ENCODE data around the gene NOP56. TPM values are rescaled to one million over a fixed set of nuclear protein-coding genes. Genes with fewer than 3 reads are reported as not detected.

The NOP56 gene
- total and polyA plus RNA-seq, 9 of the 15 experiments (the other 6 are each of a cell fraction or from before 2014, with no cell fraction given) = 295 to 697 (median 439) TPM

GRCh38 chr20:2606507-2607006 lies 45.9 kb upstream of the NOP56 start:
- Histone ChIP-seq H3K79me2 (ENCODE audit: control insufficient read depth, insufficient read depth, low read length) (no peaks in the 10 kb centered on the region), H3K4me3 (no peak overlapping the region), H3K27ac (ENCODE audit: extremely low read depth, low read depth, low read length) (no peak overlapping the region), H3K9ac (ENCODE audit: insufficient read depth in 1 of 2, low read depth in 2 of 2, low read length in 2 of 2) (no peak overlapping the region), H2AFZ (ENCODE audit: low read depth, low read length) (no peak overlapping the region), H3K9me3 (replicated peaks; ENCODE audit: control insufficient read depth, insufficient read depth, low read depth, low read length) (0 out of 2 replicates have a peak, but pooled peaks cover 2% of the 10 kb centered on the region), H3K4me2 (ENCODE audit: insufficient read depth, low read length) (no peak overlapping the region), H3K36me3 (ENCODE audit: control insufficient read depth, insufficient read depth, low read length) (no peaks in the 10 kb centered on the region), H3K4me1 (replicated peaks in 1 of 2; ENCODE audit: control insufficient read depth in 2 of 2, insufficient read depth in 2 of 2, low read length in 2 of 2) (no peaks in the 10 kb centered on the region; a peak in 1 of 5 replicates), H4K20me1 (replicated peaks; ENCODE audit: control insufficient read depth, insufficient read depth, low read length) (no peaks in the 10 kb centered on the region; the same call in 1 of the 2 replicates), H3K9me1 (ENCODE audit: control insufficient read depth, insufficient read depth, low read length) (no peaks in the 10 kb centered on the region), H3K27me3 (ENCODE audit: control insufficient read depth in 2 of 2, insufficient read depth in 2 of 2, low read length in 2 of 2) (no peaks in the 10 kb centered on the region)
- intact Hi-C loops (cut with micrococcal nuclease) = no loop called here
- FAIRE-seq (no peak), ATAC-seq (no peak), DNase-seq (ENCODE audit: extremely low read depth in 1 of 4, low spot score in 3 of 4) (no peak)
- no peak for TF ChIP-seq KHSRP (IDR thresholded peaks at IDR 0.05)
- TF ChIP-seq TRIM28 (IDR thresholded peaks at IDR 0.05) = peak; percentile 78; the same call in 1 of the 2 replicates
- TF ChIP-seq BRF1 (IDR thresholded peaks at IDR 0.05; ENCODE audit: borderline replicate concordance, extremely low read depth, insufficient read length) = no peak
- no peak for TF ChIP-seq TEAD2 (tag; IDR thresholded peaks at IDR 0.05)
- TF ChIP-seq SIN3A (IDR thresholded peaks at IDR 0.05; ENCODE audit: borderline replicate concordance in 2 of 2, control insufficient read depth in 1 of 2, low read depth in 2 of 2, low read length in 2 of 2) = no peak
- no peak for TF ChIP-seq ZFP36 (IDR thresholded peaks at IDR 0.05; ENCODE audit: low read depth, low read length, partially characterized antibody)
- in situ Hi-C loops (cut with MboI) = no loop called here
- POLR2A ChIA-PET = no interaction called here
- no TSS peak for BruUV-seq (replicated peaks)
- 0% methylated on average over 1 of the region's 1 CpG for WGBS (ENCODE audit: insufficient coverage, low coverage, missing lambda C conversion rate)
- CTCF ChIA-PET (ENCODE audit: low intra/inter-chr PET ratio) = no interaction called here

GRCh38 chr20:2610326-2610725 lies 42.1 kb upstream of the NOP56 start:
- no peaks in the 10 kb centered on the region for H3K4me1 ChIP-seq (replicated peaks in 1 of 2; ENCODE audit: control insufficient read depth in 2 of 2, insufficient read depth in 2 of 2, low read length in 2 of 2)
- H4K20me1 ChIP-seq (replicated peaks; ENCODE audit: control insufficient read depth, insufficient read depth, low read length) = no peaks in the 10 kb centered on the region; the same call in 1 of the 2 replicates
- intact Hi-C loops (cut with micrococcal nuclease) (no loop called here), in situ Hi-C loops (cut with MboI) (no loop called here)
- POLR2A ChIA-PET = no interaction called here
- no peaks in the 10 kb centered on the region for H3K9me1 ChIP-seq (ENCODE audit: control insufficient read depth, insufficient read depth, low read length)
- DNase-seq (ENCODE audit: extremely low read depth in 1 of 4, low spot score in 3 of 4) = no peak
- no peak for ATAC-seq
- H3K9me3 ChIP-seq (replicated peaks; ENCODE audit: control insufficient read depth, insufficient read depth, low read depth, low read length) = 0 out of 2 replicates have a peak, but pooled peaks cover 2% of the 10 kb centered on the region
- FAIRE-seq = no peak
- no peak overlapping the region for H3K9ac ChIP-seq (ENCODE audit: insufficient read depth in 1 of 2, low read depth in 2 of 2, low read length in 2 of 2)
- no peak overlapping the region for H3K4me2 ChIP-seq (ENCODE audit: insufficient read depth, low read length)
- CTCF ChIA-PET (ENCODE audit: low intra/inter-chr PET ratio) = no interaction called here
- H3K36me3 ChIP-seq (ENCODE audit: control insufficient read depth, insufficient read depth, low read length) = no peaks in the 10 kb centered on the region
- no peak overlapping the region for H2AFZ ChIP-seq (ENCODE audit: low read depth, low read length)
- WGBS (ENCODE audit: insufficient coverage, low coverage, missing lambda C conversion rate) = 0% methylated on average over 6 of the region's 6 CpGs
- H3K4me3 ChIP-seq = no peak overlapping the region
- BruUV-seq (replicated peaks) = no TSS peak
- no peaks in the 10 kb centered on the region for H3K79me2 ChIP-seq (ENCODE audit: control insufficient read depth, insufficient read depth, low read length)
- H3K27me3 ChIP-seq (ENCODE audit: control insufficient read depth in 2 of 2, insufficient read depth in 2 of 2, low read length in 2 of 2) = peaks cover 0 to 12% of the 10 kb centered on the region in 2 experiments; a peak in 2 of 5 replicates
- no peak overlapping the region for H3K27ac ChIP-seq (ENCODE audit: extremely low read depth, low read depth, low read length)
- TF ChIP-seq ATF1 (CRISPR knock-in tag; IDR thresholded peaks at IDR 0.05) (no peak), ATF1 (tag; IDR thresholded peaks at IDR 0.05) (no peak), PHF21A (IDR thresholded peaks at IDR 0.05; ENCODE audit: borderline replicate concordance, low read depth) (no peak), THAP7 (CRISPR knock-in tag; IDR thresholded peaks at IDR 0.05) (no peak)
- TF ChIP-seq, protein P1, sequence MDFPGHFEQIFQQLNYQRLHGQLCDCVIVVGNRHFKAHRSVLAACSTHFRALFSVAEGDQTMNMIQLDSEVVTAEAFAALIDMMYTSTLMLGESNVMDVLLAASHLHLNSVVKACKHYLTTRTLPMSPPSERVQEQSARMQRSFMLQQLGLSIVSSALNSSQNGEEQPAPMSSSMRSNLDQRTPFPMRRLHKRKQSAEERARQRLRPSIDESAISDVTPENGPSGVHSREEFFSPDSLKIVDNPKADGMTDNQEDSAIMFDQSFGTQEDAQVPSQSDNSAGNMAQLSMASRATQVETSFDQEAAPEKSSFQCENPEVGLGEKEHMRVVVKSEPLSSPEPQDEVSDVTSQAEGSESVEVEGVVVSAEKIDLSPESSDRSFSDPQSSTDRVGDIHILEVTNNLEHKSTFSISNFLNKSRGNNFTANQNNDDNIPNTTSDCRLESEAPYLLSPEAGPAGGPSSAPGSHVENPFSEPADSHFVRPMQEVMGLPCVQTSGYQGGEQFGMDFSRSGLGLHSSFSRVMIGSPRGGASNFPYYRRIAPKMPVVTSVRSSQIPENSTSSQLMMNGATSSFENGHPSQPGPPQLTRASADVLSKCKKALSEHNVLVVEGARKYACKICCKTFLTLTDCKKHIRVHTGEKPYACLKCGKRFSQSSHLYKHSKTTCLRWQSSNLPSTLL (IDR thresholded peaks at IDR 0.05) = no peak
- TF ChIP-seq, protein P2, sequence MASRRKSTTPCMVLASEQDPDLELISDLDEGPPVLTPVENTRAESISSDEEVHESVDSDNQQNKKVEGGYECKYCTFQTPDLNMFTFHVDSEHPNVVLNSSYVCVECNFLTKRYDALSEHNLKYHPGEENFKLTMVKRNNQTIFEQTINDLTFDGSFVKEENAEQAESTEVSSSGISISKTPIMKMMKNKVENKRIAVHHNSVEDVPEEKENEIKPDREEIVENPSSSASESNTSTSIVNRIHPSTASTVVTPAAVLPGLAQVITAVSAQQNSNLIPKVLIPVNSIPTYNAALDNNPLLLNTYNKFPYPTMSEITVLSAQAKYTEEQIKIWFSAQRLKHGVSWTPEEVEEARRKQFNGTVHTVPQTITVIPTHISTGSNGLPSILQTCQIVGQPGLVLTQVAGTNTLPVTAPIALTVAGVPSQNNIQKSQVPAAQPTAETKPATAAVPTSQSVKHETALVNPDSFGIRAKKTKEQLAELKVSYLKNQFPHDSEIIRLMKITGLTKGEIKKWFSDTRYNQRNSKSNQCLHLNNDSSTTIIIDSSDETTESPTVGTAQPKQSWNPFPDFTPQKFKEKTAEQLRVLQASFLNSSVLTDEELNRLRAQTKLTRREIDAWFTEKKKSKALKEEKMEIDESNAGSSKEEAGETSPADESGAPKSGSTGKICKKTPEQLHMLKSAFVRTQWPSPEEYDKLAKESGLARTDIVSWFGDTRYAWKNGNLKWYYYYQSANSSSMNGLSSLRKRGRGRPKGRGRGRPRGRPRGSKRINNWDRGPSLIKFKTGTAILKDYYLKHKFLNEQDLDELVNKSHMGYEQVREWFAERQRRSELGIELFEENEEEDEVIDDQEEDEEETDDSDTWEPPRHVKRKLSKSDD (conservative IDR thresholded peaks at IDR 0.05; ENCODE audit: low read length) = no peak

Measured in K562 (cell line).